HepG2 (cell line): ENCODE results near the gene ADCY7. TPM values are rescaled to one million over a fixed set of nuclear protein-coding genes. Genes with fewer than 3 reads are reported as not detected.

ENCODE experiments used
- ATAC-seq: fragments of 200-7000 bp; cut with Tn5 transposase; 3 replicates; pipeline ENCODE4 v1.9.1; 2020; ENCODE audit warnings: mild to moderate bottlenecking, moderate library complexity
- BruUV-seq: library from RNA; stranded (reverse); fragments of 400-500 nt; replicated peaks from 2 replicates; lab custom pipeline; 2021; lab: Mats Ljungman, UMichigan
- CTCF ChIA-PET: fragments of 300-600 bp; formaldehyde crosslinking; extraction: SDS; loops from one replicate; lab custom pipeline; 2021; ENCODE audit warnings: low total read pairs, inconsistent platforms, low intra/inter-chr PET ratio; lab: Yijun Ruan, JAX
- POLR2A ChIA-PET: fragments of 350-600 bp; sonication (Branson Sonifier 250); formaldehyde crosslinking; loops from one replicate; lab custom pipeline; 2020; ENCODE audit warnings: antibody characterized with exemption, inconsistent platforms; lab: Yijun Ruan, JAX
- DNase-seq: peaks from one replicate; pipeline ENCODE4 v3.0.0-alpha.2; 2015; ENCODE audit warnings: low spot score
- FAIRE-seq: peaks from 3 replicates; lab custom pipeline; 2011; peaks lifted over from hg19 to GRCh38; lab: Jason Lieb, UNC
- H2AFZ ChIP-seq: one replicate; pipeline ENCODE4 v1.6.1; 2011; ENCODE audit warnings: low read length, inconsistent platforms
- H3K27ac ChIP-seq: fragments of 300-600 bp; 3 replicates; pipeline ENCODE4 v1.8.0; 2011; ENCODE audit warnings: mixed run types, mild to moderate bottlenecking, mixed read lengths, low read length, inconsistent platforms; ENCODE audit not compliant: insufficient read depth; ENCODE audit errors: extremely low read length
- H3K27me3 ChIP-seq, 2 experiments: fragments of 200-600 bp in 1 of 2; 2 replicates in 1 of 2; 3 replicates in 1 of 2; pipeline versions ENCODE4 v1.6.0 to v1.8.0; 2011; ENCODE audit warnings: low read length in 2 of 2, mild to moderate bottlenecking in 2 of 2, moderate library complexity in 2 of 2, inconsistent platforms in 1 of 2; ENCODE audit not compliant: insufficient read depth in 2 of 2, control insufficient read depth in 1 of 2
- H3K36me3 ChIP-seq, 2 experiments: fragments of 200-600 bp in 1 of 2; replicated peaks in 1 of 2; 2 replicates in 1 of 2; 3 replicates in 1 of 2; pipeline versions ENCODE4 v1.5.1 to v1.8.0; 2011; ENCODE audit warnings: low read length in 2 of 2, inconsistent platforms in 1 of 2; ENCODE audit not compliant: insufficient read depth in 2 of 2, control insufficient read depth in 1 of 2
- H3K4me1 ChIP-seq: 2 replicates; pipeline ENCODE4 v1.5.1; 2012; ENCODE audit warnings: low read length, inconsistent platforms; ENCODE audit not compliant: insufficient read depth
- H3K4me2 ChIP-seq: 2 replicates; pipeline ENCODE4 v1.6.0; 2011; ENCODE audit warnings: low read depth, low read length, inconsistent platforms
- H3K4me3 ChIP-seq, 3 experiments: fragments of 200-600 bp in 1 of 3; sonication (generic), shearing (Covaris generic) in 1 of 3; replicated peaks in 1 of 3; 2 replicates each; pipeline ENCODE4 v1.5.1; 2011 to 2016; ENCODE audit warnings: low read length in 3 of 3, inconsistent platforms in 2 of 3, low read depth in 2 of 3, mild to moderate bottlenecking in 2 of 3, control low read depth in 1 of 3, mixed read lengths in 1 of 3; ENCODE audit not compliant: insufficient read depth in 1 of 3
- H3K79me2 ChIP-seq: one replicate; pipeline ENCODE4 v1.6.1; 2011; ENCODE audit warnings: low read length, inconsistent platforms; ENCODE audit not compliant: insufficient read depth
- H3K9ac ChIP-seq: 2 replicates; pipeline ENCODE4 v1.6.0; 2011; ENCODE audit warnings: mild to moderate bottlenecking, low read depth, low read length, inconsistent platforms; ENCODE audit not compliant: insufficient read depth
- H3K9me3 ChIP-seq: 2 replicates; pipeline ENCODE4 v1.5.1; 2012; ENCODE audit warnings: mild to moderate bottlenecking, low read length
- H4K20me1 ChIP-seq: 2 replicates; pipeline ENCODE4 v1.6.0; 2011; ENCODE audit warnings: inconsistent platforms, mild to moderate bottlenecking, low read length, moderate library complexity; ENCODE audit not compliant: insufficient read depth
- SOX6 ChIP-seq, 2 experiments: fragments of 450-650 bp in 1 of 2; sonication (generic) in 1 of 2; formaldehyde crosslinking in 1 of 2; IDR thresholded peaks; 2 replicates each; pipeline versions ENCODE4 v1.4.0 to v1.6.1; 2017 to 2020; ENCODE audit warnings: antibody characterized with exemption in 1 of 2, mild to moderate bottlenecking in 1 of 2, missing genetic modification reagents in 1 of 2
- ZMYM3 ChIP-seq: sonication (generic); formaldehyde crosslinking; IDR thresholded peaks from 2 replicates; pipeline ENCODE4 v1.5.1; 2020; ENCODE audit warnings: mild to moderate bottlenecking, missing genetic modification reagents
- ZNF292 ChIP-seq: sonication (generic); formaldehyde crosslinking; IDR thresholded peaks from 2 replicates; pipeline ENCODE4 v1.8.1; 2022; ENCODE audit warnings: mild to moderate bottlenecking, low read depth, missing genetic modification reagents, borderline replicate concordance
- ZNF768 ChIP-seq: sonication (generic); formaldehyde crosslinking; IDR thresholded peaks from 2 replicates; pipeline ENCODE4 v1.4.0; 2020; ENCODE audit warnings: missing genetic modification reagents
- WGBS: methylation state at CpG from one replicate; pipeline ENCODE4 v1.1.6; 2017; ENCODE audit warnings: low lambda C conversion rate; 5-methylcytosine and 5-hydroxymethylcytosine counted together
- in situ Hi-C: cut with HindIII; loops from 2 replicates; pipeline ENCODE4 v1.10.0; 2017; ENCODE audit warnings: low pct_unique_long_range_greater_than_20kb; ENCODE audit not compliant: extremely low pct_ligation_motif_present
- intact Hi-C: fragments of 100-400 bp; cut with micrococcal nuclease; formaldehyde crosslinking; loops from one replicate; pipeline ENCODE4 v1.10.0; 2022; ENCODE audit not compliant: unreplicated experiment
- polyA plus RNA-seq, 8 experiments: library from polyadenylated mRNA; depleted of rRNA in 3 of 8; stranded (reverse) in 7 of 8; unstranded in 1 of 8; fragments of >200 nt; fragmentation: Illumina TruSeq in 4 of 8; extraction: Trizol in 4 of 8; gene quantifications; 2 replicates each; pipeline versions ENCODE4 v1.2.1 to v1.2.3, GENCODE V29; 2011 to 2016; ENCODE audit warnings: low read depth in 4 of 8, missing spikeins in 1 of 8, mixed read lengths in 1 of 8; ENCODE audit not compliant: insufficient read depth in 1 of 8
- total RNA-seq, 5 experiments: library from RNA; depleted of rRNA; stranded (reverse); fragments of >200 nt; fragmentation: Illumina TruSeq; extraction: Trizol; gene quantifications; 2 replicates each; pipeline ENCODE4 v1.2.3, GENCODE V29; 2016; ENCODE audit warnings: low read depth in 1 of 5

The ADCY7 gene
- total and polyA plus RNA-seq, 2 of the 13 experiments (the other 11 are each of a cell fraction or from before 2014, with no cell fraction given) = 2.2 to 4.3 TPM

DNA sequence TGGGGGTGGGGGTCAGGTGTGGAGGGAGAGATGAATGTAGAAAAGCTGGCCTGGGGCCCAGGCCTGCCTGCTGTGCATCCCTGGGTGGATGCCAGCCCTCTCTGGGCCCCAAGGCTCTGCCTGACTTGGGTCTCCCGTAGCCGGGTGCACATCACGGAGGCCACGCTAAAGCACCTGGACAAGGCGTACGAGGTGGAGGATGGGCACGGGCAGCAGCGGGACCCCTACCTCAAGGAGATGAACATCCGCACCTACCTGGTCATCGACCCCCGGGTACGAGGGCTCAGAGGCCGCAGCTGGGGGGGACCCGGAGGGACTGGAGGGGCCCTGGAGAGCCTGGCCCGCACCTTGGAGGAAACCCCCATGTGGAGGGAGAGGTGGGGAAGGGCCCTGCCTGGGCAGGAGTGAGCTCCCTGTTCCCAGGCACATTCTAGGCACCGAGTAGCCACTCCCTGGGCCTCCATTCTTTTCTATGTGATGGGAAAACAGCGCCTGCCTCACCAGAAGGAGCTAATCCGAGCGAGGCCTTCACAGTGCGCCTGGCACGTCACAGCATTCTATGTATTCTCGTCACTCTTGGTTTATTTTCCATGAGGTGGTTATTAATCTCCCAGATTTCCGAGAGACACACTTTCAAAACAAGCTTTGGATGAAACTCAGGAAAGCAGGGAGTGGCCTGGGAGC is 34.7 kb downstream of the ADCY7 start:
- Histone ChIP-seq H3K9me3 (no peaks in the 10 kb centered on the region), H3K4me2 (peak overlapping the region; percentile 66), H3K4me3 (peak overlapping the region in 1 of 3 experiments; percentile 55; a peak in 2 of 6 replicates), H3K4me1 (peaks cover 66% of the 10 kb centered on the region), H3K27me3 (peaks cover 0 to 4% of the 10 kb centered on the region in 2 experiments; a peak in 1 of 5 replicates), H3K9ac (no peak overlapping the region), H4K20me1 (no peaks in the 10 kb centered on the region), H3K36me3 (no peaks in the 10 kb centered on the region), H3K27ac (no peak overlapping the region), H3K79me2 (no peaks in the 10 kb centered on the region), H2AFZ (no peak overlapping the region)
- ChIA-PET CTCF (no interaction called here), POLR2A (no interaction called here)
- in situ Hi-C loops = loop anchor here (5.0 kb wide), 1 partner anchor 34 kb away; the partner anchor contains the start of gene ADCY7
- BruUV-seq = no TSS peak
- FAIRE-seq (no peak), DNase-seq (no peak), ATAC-seq (no peak)
- intact Hi-C loops = loop anchor here (5.0 kb wide), 1 partner anchor 44 kb away; no protein-coding TSS in a partner anchor
- 77% methylated on average over 23 of the region's 23 CpGs for WGBS
- TF ChIP-seq ZNF292 (CRISPR knock-in tag) (0 out of 2 replicates have a peak, but pooled peaks have one; percentile 11), SOX6 (IDR thresholded peaks at IDR 0.05) (no peak), SOX6 (CRISPR knock-in tag; IDR thresholded peaks at IDR 0.05) (no peak), ZMYM3 (CRISPR knock-in tag) (0 out of 2 replicates have a peak, but pooled peaks have one; percentile 16), ZNF768 (CRISPR knock-in tag) (peak; percentile 99)
